HG02763 (cell line): Measurements from ENCODE around the gene PRSS22.

ENCODE experiments used
- ATAC-seq: cut with Tn5 transposase; IDR thresholded peaks from one replicate; pipeline ENCODE4 v1.9.1; 2021; ENCODE audit warnings: mild to moderate bottlenecking, moderate library complexity; ENCODE audit not compliant: unreplicated experiment

The PRSS22 gene

GRCh38 chr16:2817340-2818271 lies 40.4 kb downstream of the PRSS22 start:
- ATAC-seq = no peak

GRCh38 chr16:2816751-2817339 lies 41.1 kb downstream of the PRSS22 start, which contains the start of gene PRSS21:
Gene PRSS21 (plus strand): TSS chr16:2817237. CDS start chr16:2817269, 32 bp downstream.
- no peak for ATAC-seq

GRCh38 chr16:2815299-2815771 lies 42.6 kb downstream of the PRSS22 start:
- ATAC-seq = no peak

- no peak for ATAC-seq
Observed at GRCh38 chr16:2814551-2815298, 43.2 kb downstream of the PRSS22 start.

GRCh38 chr16:2813771-2814221 lies 44.2 kb downstream of the PRSS22 start:
- ATAC-seq = no peak

- no peak for ATAC-seq
Observed at GRCh38 chr16:2811703-2812471, 46.1 kb downstream of the PRSS22 start.

- ATAC-seq = no peak
Observed at GRCh38 chr16:2810651-2811050, 47.3 kb downstream of the PRSS22 start.

- no peak for ATAC-seq
Observed at GRCh38 chr16:2809149-2809760, 48.7 kb downstream of the PRSS22 start.

- ATAC-seq = no peak
Observed at GRCh38 chr16:2808181-2808580, 49.8 kb downstream of the PRSS22 start.

GRCh38 chr16:2806286-2806685 lies 51.7 kb downstream of the PRSS22 start:
- ATAC-seq = no peak

GRCh38 chr16:2804728-2805127 lies 53.2 kb downstream of the PRSS22 start:
- ATAC-seq = no peak

GRCh38 chr16:2803545-2804195 lies 54.3 kb downstream of the PRSS22 start:
- no peak for ATAC-seq
